ENCODE results near the gene MDM4.
"Not testable (repeated sequence)": the region's sequence is repeated elsewhere in the genome, so short reads cannot be mapped to it uniquely, and the experiment has no call there.

Gene MDM4

GRCh38 chr1:204514828-204515227, 1.4 kb upstream of the MDM4 start:
- DNase-seq (ENCODE audit: low read depth, low spot score): no peak

GRCh38 chr1:204517382-204517781, 1.2 kb downstream of the MDM4 start:
- DNase-seq (ENCODE audit: low read depth, low spot score): not testable (repeated sequence)

- DNase-seq (ENCODE audit: low read depth, low spot score): peak; percentile 28
Observed at GRCh38 chr1:204520834-204521709, 4.9 kb downstream of the MDM4 start.

- not testable (repeated sequence) for DNase-seq (ENCODE audit: low read depth, low spot score)
Observed at GRCh38 chr1:204521941-204522521, 5.8 kb downstream of the MDM4 start.

- DNase-seq (ENCODE audit: low read depth, low spot score): no peak
Observed at GRCh38 chr1:204523605-204524215, 7.5 kb downstream of the MDM4 start.

- no peak for DNase-seq (ENCODE audit: low read depth, low spot score)
Observed at GRCh38 chr1:204524986-204525385, 8.8 kb downstream of the MDM4 start.

- DNase-seq (ENCODE audit: low read depth, low spot score): no peak
Observed at GRCh38 chr1:204528241-204528640, 12.0 kb downstream of the MDM4 start.

GRCh38 chr1:204528677-204529076, 12.5 kb downstream of the MDM4 start:
- no peak for DNase-seq (ENCODE audit: low read depth, low spot score)

- DNase-seq (ENCODE audit: low read depth, low spot score): no peak
Observed at GRCh38 chr1:204529371-204529895, 13.2 kb downstream of the MDM4 start.

- no peak for DNase-seq (ENCODE audit: low read depth, low spot score)
Observed at GRCh38 chr1:204530932-204531331, 14.7 kb downstream of the MDM4 start.

GRCh38 chr1:204532832-204533231, 16.6 kb downstream of the MDM4 start:
- DNase-seq (ENCODE audit: low read depth, low spot score): no peak

GRCh38 chr1:204541626-204542025, 25.4 kb downstream of the MDM4 start:
- no peak for DNase-seq (ENCODE audit: low read depth, low spot score)

- peak; percentile 37 for DNase-seq (ENCODE audit: low read depth, low spot score)
Observed at GRCh38 chr1:204544321-204544720, 28.1 kb downstream of the MDM4 start.

- no peak for DNase-seq (ENCODE audit: low read depth, low spot score)
Observed at GRCh38 chr1:204545202-204545601, 29.0 kb downstream of the MDM4 start.

GRCh38 chr1:204545881-204546280, 29.7 kb downstream of the MDM4 start:
- DNase-seq (ENCODE audit: low read depth, low spot score): no peak

GRCh38 chr1:204548265-204548664, 32.1 kb downstream of the MDM4 start:
- DNase-seq (ENCODE audit: low read depth, low spot score): no peak

- no peak for DNase-seq (ENCODE audit: low read depth, low spot score)
Observed at GRCh38 chr1:204549313-204549712, 33.1 kb downstream of the MDM4 start.

- no peak for DNase-seq (ENCODE audit: low read depth, low spot score)
Observed at GRCh38 chr1:204550926-204551325, 34.7 kb downstream of the MDM4 start.

- no peak for DNase-seq (ENCODE audit: low read depth, low spot score)
Observed at GRCh38 chr1:204556458-204557052, 40.3 kb downstream of the MDM4 start.

GRCh38 chr1:204558467-204558866, 42.3 kb downstream of the MDM4 start:
- DNase-seq (ENCODE audit: low read depth, low spot score): no peak

GRCh38 chr1:204560002-204560401, 43.8 kb downstream of the MDM4 start:
- not testable (repeated sequence) for DNase-seq (ENCODE audit: low read depth, low spot score)

- DNase-seq (ENCODE audit: low read depth, low spot score): peak; percentile 74
Observed at GRCh38 chr1:204560590-204561150, 44.5 kb downstream of the MDM4 start.
